B cell (primary cell): ENCODE measurements around the gene KLK15. TPM values are rescaled to one million over a fixed set of nuclear protein-coding genes. Genes with fewer than 3 reads are reported as not detected.

Source experiments
- ATAC-seq: fragments of 200-7000 bp; cut with Tn5 transposase; one replicate; pipeline ENCODE4 v1.10.0; 2021; ENCODE audit warnings: low read depth, mild to moderate bottlenecking, moderate number of reproducible peaks, moderate library complexity
- CTCF ChIA-PET: fragments of 350-600 bp; sonication (Branson Sonifier 250); formaldehyde crosslinking; loops from one replicate; lab custom pipeline; 2021; ENCODE audit warnings: antibody characterized with exemption, inconsistent platforms; lab: Charles Lee
- POLR2A ChIA-PET: fragments of 350-600 bp; sonication (Branson Sonifier 250); formaldehyde crosslinking; loops from one replicate; lab custom pipeline; 2021; ENCODE audit warnings: antibody characterized with exemption; lab: Charles Lee
- DNase-seq: peaks from one replicate; pipeline ENCODE4 v3.0.0; 2013
- H2AFZ ChIP-seq: 2 replicates; pipeline ENCODE4 v1.6.1; 2012; ENCODE audit warnings: mild to moderate bottlenecking, low read depth, low read length; ENCODE audit not compliant: insufficient read depth, poor library complexity, severe bottlenecking
- H3K27ac ChIP-seq, 2 donors: 1 replicate in 1 of 2; 2 replicates in 1 of 2; pipeline ENCODE4 v1.5.1; 2012 to 2013; ENCODE audit warnings: low read length in 2 of 2, mild to moderate bottlenecking in 2 of 2, moderate library complexity in 1 of 2
- H3K27me3 ChIP-seq, 4 experiments: fragments of 200-600 bp in 1 of 4; sonication (generic) in 1 of 4; replicated peaks in 1 of 4; 1 replicate in 2 of 4; 2 replicates in 2 of 4; pipeline versions ENCODE4 v1.6.1 to v1.7.0; 2013 to 2016; ENCODE audit warnings: low read length in 3 of 4, mild to moderate bottlenecking in 2 of 4, mixed read lengths in 1 of 4, moderate library complexity in 1 of 4; ENCODE audit not compliant: insufficient read depth in 4 of 4, control insufficient read depth in 3 of 4; ENCODE audit errors: control extremely low read depth in 1 of 4
- H3K36me3 ChIP-seq, 2 experiments: replicated peaks in 1 of 2; 1 replicate in 1 of 2; 2 replicates in 1 of 2; pipeline versions ENCODE4 v1.6.1 to v1.7.1; 2013; ENCODE audit warnings: low read length in 1 of 2; ENCODE audit not compliant: insufficient read depth in 2 of 2, control insufficient read depth in 1 of 2; ENCODE audit errors: control extremely low read depth in 1 of 2, extremely low read depth in 1 of 2
- H3K4me1 ChIP-seq, 2 donors: fragments of 200-600 bp in 1 of 2; sonication (generic) in 1 of 2; 1 replicate in 1 of 2; 2 replicates in 1 of 2; pipeline versions ENCODE4 v1.5.1 to v1.6.1; 2013 to 2017; ENCODE audit warnings: low read length in 2 of 2; ENCODE audit not compliant: control insufficient read depth in 2 of 2, insufficient read depth in 2 of 2
- H3K4me2 ChIP-seq: replicated peaks from 2 replicates; pipeline ENCODE3; 2012; ENCODE audit warnings: mild to moderate bottlenecking, low read depth, low read length; ENCODE audit not compliant: poor library complexity, severe bottlenecking
- H3K4me3 ChIP-seq, 5 experiments: fragments of 200-600 bp in 1 of 5; sonication (generic) in 1 of 5; 1 replicate in 3 of 5; 2 replicates in 2 of 5; pipeline versions ENCODE4 v1.5.1 to v1.7.0; 2011 to 2016; ENCODE audit warnings: low read length in 4 of 5, mild to moderate bottlenecking in 4 of 5, low read depth in 2 of 5, control low read depth in 1 of 5, moderate library complexity in 1 of 5; ENCODE audit not compliant: insufficient read depth in 1 of 5; ENCODE audit errors: control extremely low read depth in 1 of 5, extremely low read depth in 1 of 5
- H3K79me2 ChIP-seq: fragments of 200-600 bp; sonication (generic); one replicate; pipeline ENCODE4 v1.6.0; 2016; ENCODE audit warnings: low read length; ENCODE audit not compliant: control insufficient read depth, insufficient read depth
- H3K9ac ChIP-seq: fragments of 200-600 bp; sonication (generic); 2 replicates; pipeline ENCODE4 v1.6.1; 2017; ENCODE audit warnings: mild to moderate bottlenecking, low read length, moderate library complexity
- H3K9me3 ChIP-seq, 3 donors: one replicate each; pipeline versions ENCODE4 v1.6.1 to v1.7.1; 2013; ENCODE audit warnings: low read length in 2 of 3; ENCODE audit not compliant: control insufficient read depth in 2 of 3, insufficient read depth in 1 of 3; ENCODE audit errors: control extremely low read depth in 1 of 3
- H4K20me1 ChIP-seq: 2 replicates; pipeline ENCODE4 v1.6.0; 2012; ENCODE audit warnings: mild to moderate bottlenecking, low read length; ENCODE audit not compliant: insufficient read depth, control insufficient read depth, poor library complexity, severe bottlenecking
- H3K27ac Mint-ChIP-seq: one replicate; pipeline ENCODE4 v1.8.0; 2021; ENCODE audit warnings: mixed read lengths
- H3K27me3 Mint-ChIP-seq: one replicate; pipeline ENCODE4 v1.8.0; 2021; ENCODE audit warnings: mixed read lengths
- H3K4me1 Mint-ChIP-seq: one replicate; pipeline ENCODE4 v1.8.0; 2021; ENCODE audit warnings: mixed read lengths
- H3K4me3 Mint-ChIP-seq: one replicate; pipeline ENCODE4 v1.8.0; 2021; ENCODE audit warnings: mixed read lengths
- H3K9me3 Mint-ChIP-seq: one replicate; pipeline ENCODE4 v1.8.0; 2022; ENCODE audit warnings: mixed read lengths; ENCODE audit not compliant: insufficient read depth
- CTCF ChIP-seq: fragments of 200-600 bp; IDR thresholded peaks from one replicate; pipeline ENCODE4 v1.8.0; 2022; ENCODE audit warnings: antibody characterized with exemption, mild to moderate bottlenecking
- EZH2 ChIP-seq: IDR thresholded peaks from 2 replicates; pipeline ENCODE4 v1.6.1; 2012; ENCODE audit warnings: borderline replicate concordance, low read depth, mild to moderate bottlenecking, moderate library complexity, low read length; ENCODE audit not compliant: insufficient read depth, poor library complexity, severe bottlenecking
- WGBS: methylation state at CpG from one replicate; pipeline ENCODE4 v1.1.5; 2013; ENCODE audit warnings: missing lambda C conversion rate; ENCODE audit not compliant: insufficient coverage; 5-methylcytosine and 5-hydroxymethylcytosine counted together
- intact Hi-C: fragments of 100-400 bp; cut with micrococcal nuclease; formaldehyde crosslinking; loops from one replicate; pipeline ENCODE4 v1.10.0; 2022
- polyA plus RNA-seq: library from polyadenylated mRNA; depleted of rRNA; stranded (reverse); fragments of >200 nt; gene quantifications from 2 replicates; pipeline ENCODE4 v1.2.3, GENCODE V29; 2012
- total RNA-seq, 2 donors: library from RNA; stranded (reverse); fragments of 120-200 nt in 1 of 2; gene quantifications; 1 replicate in 1 of 2; 2 replicates in 1 of 2; pipeline versions ENCODE4 v1.2.3 to v1.2.4, GENCODE V29; 2013 to 2022

KLK15 gene
- total and polyA plus RNA-seq, 2 donors (not counting 1 experiment from before 2014, with no cell fraction given): 0.07 TPM; not detected in 1

GRCh38 chr19:50778906-50779430, 54.4 kb downstream of the KLK15 start:
- peaks cover 0 to 25% (median 1%) of the 10 kb centered on the region in 3 donors for H3K9me3 ChIP-seq
- Mint-ChIP-seq H3K4me3 (no peak overlapping the region), H3K9me3 (no peaks in the 10 kb centered on the region), H3K27ac (no peak overlapping the region), H3K4me1 (peaks cover 7% of the 10 kb centered on the region), H3K27me3 (peaks cover 68% of the 10 kb centered on the region)
- CTCF ChIA-PET: interaction anchor here (0.5 to 2.5 kb wide), 4 partner anchors 143 to 643 kb away, joined by 3 to 11 read pairs (median 5); no protein-coding TSS in a partner anchor
- no peaks in the 10 kb centered on the region for H3K79me2 ChIP-seq
- no peaks in the 10 kb centered on the region for H3K36me3 ChIP-seq
- peaks cover 0 to 60% (median 26%) of the 10 kb centered on the region in 4 experiments for H3K27me3 ChIP-seq
- no peak overlapping the region for H3K4me2 ChIP-seq
- no peak overlapping the region for H3K4me3 ChIP-seq
- TF ChIP-seq EZH2 (no peak), CTCF (no peak)
- H3K27ac ChIP-seq: no peak overlapping the region
- H2AFZ ChIP-seq: no peak overlapping the region
- no peak overlapping the region for H3K9ac ChIP-seq
- WGBS: 79% methylated on average over 4 of the region's 7 CpGs
- ATAC-seq (no peak), DNase-seq (no peak)
- H3K4me1 ChIP-seq: peaks cover 6 to 8% of the 10 kb centered on the region in 2 donors
- H4K20me1 ChIP-seq: no peaks in the 10 kb centered on the region
- POLR2A ChIA-PET: no interaction called here
- intact Hi-C loops: no loop called here

GRCh38 chr19:50777830-50778303, 55.5 kb downstream of the KLK15 start:
- no peak overlapping the region for H3K4me3 Mint-ChIP-seq
- peak; percentile 15 for DNase-seq
- CTCF ChIA-PET: interaction anchor here (1.3 to 2.2 kb wide), 2 partner anchors 240 to 421 kb away, joined by 6 to 11 read pairs; no protein-coding TSS in a partner anchor
- peaks cover 4% of the 10 kb centered on the region for H3K4me1 Mint-ChIP-seq
- peaks cover 0 to 62% (median 26%) of the 10 kb centered on the region in 4 experiments for H3K27me3 ChIP-seq
- ATAC-seq: no peak
- TF ChIP-seq CTCF: no peak
- no peak for TF ChIP-seq EZH2
- H3K36me3 ChIP-seq: no peaks in the 10 kb centered on the region
- intact Hi-C loops: no loop called here
- H3K79me2 ChIP-seq: no peaks in the 10 kb centered on the region
- H3K27ac Mint-ChIP-seq: no peak overlapping the region
- H3K27ac ChIP-seq: no peak overlapping the region
- H4K20me1 ChIP-seq: no peaks in the 10 kb centered on the region
- H2AFZ ChIP-seq: no peak overlapping the region
- H3K4me3 ChIP-seq: no peak overlapping the region
- 2% methylated on average over 30 of the region's 30 CpGs for WGBS
- peaks cover 0 to 8% of the 10 kb centered on the region in 2 donors for H3K4me1 ChIP-seq
- no peaks in the 10 kb centered on the region for H3K9me3 Mint-ChIP-seq
- H3K9me3 ChIP-seq: peaks cover 0 to 26% (median 1%) of the 10 kb centered on the region in 3 donors
- H3K4me2 ChIP-seq: no peak overlapping the region
- no peak overlapping the region for H3K9ac ChIP-seq
- POLR2A ChIA-PET: no interaction called here
- H3K27me3 Mint-ChIP-seq: peaks cover 64% of the 10 kb centered on the region
